ENCODE data around the gene EFNA2. TPM values are rescaled to one million over a fixed set of nuclear protein-coding genes. Genes with fewer than 3 reads are reported as not detected.

Gene EFNA2
- polyA plus RNA-seq, 12 donors: 0.33 to 12.8 (median 1.5) TPM; not detected in 1

DNA sequence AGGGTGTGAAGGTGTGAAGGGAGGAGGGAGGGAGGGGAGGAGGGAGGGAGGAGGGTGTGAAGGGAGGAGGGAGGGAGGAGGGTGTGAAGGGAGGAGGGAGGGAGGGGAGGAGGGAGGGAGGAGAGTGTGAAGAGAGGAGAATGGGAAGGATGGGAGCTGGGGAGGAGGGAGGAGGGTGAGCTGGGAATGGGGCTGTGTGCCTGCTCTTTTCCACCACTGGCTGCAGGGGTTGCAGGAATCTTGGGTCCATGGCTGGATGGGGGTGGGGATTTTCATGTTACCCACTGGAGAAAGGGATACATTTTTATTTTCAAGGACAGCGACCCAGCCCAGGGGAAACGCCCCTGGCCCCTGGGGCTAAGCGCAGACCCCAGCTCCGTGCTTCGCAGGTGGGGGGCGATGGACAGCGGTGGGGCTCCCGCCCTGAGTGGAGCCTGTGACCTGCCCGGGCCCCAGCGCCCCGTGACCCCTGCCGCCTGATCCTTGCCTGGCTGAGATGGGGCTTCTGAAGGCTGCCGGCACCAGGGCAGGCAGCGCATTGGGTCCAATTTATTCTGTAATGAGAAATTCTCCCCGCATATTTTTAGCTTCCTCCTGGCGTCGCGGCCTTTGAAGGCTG is 3.0 kb upstream of the EFNA2 start:
- no peak for DNase-seq

DNA sequence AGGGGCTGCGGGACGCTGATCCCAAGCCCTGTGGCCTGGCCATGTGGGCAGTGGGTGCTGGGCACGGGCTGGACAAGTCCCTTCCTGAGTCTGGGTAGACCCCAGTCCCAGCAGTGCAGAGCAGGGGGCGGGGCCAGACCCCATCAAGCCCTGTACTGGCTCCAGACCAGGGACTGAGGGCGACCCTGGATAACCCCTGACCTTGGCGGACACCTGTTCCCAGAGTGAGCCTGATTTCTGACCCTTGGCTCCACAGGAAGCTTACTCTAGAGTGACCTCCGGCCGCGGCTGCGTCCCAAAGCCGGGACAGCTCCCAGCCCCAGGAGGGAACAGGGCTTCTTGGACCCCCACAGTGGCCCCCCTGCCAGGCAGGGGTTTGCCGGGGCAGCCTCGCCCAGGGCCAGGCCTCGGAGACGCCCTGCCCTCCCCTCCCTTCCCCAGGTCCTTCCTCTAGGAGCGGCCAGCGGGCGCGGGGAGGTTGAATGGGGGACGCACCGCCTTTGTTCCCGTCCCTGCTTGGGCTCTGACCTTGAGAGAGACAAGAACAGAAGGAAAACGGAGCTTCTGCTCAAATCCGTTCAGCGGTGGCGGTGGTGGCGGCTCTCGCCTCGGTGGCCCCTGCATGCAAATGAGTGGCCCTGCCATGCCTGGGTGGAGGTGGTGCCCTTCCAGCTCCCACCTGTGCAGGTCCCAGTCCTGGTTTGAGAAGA is 2.3 kb upstream of the EFNA2 start:
- DNase-seq: no peak

DNA sequence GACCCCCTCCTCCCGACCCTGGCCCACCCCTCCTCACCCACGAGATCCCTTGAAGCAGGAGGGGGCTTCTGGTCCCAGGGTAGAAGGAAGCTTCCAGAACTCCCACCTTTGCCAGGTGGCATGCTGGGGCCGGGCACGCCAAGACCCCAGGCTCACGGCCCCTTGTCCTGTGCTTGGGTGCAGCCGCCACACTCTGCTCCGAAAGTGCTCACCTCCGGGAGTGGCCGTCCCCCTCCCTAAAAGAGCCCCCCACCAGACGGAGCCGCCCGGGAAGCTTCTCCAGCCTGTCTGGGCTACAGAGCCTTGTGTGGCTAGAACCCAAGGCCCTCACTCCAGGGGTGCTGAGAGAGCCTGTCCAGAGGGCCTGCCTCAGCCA is 1.8 kb upstream of the EFNA2 start:
- no peak for DNase-seq

DNA sequence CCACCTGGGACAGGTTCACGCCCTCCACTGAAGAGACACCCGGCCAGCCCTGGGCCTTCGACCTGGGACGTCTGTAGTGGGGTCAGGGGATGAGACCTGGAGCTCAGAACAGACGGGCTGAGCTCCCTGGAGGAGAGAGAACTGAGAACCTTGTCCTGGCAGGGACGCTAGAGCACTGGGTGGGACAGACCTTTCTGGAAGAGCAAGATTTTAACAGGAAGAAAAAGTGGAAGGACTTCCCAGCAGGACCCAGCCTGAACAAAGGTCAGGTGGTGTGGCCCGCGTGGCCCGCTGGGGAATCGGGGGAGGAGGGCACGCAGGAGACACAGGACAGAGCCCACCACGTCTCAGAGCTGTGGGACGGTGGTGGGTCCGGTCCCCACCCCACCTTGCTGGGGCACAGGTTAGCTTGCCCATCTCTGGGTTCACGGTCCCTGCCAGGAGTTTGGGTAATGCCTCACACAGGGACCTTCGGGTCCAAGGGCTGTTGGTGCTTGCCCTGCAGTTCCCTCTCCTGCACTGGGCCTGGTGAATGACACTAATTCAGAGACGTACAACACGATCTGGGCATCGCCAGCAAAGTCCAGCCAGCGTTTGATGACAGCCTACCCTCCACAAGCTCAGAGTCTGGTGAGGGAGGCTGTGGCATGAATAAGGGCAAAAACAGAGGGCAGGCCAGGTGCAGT is 1.2 kb upstream of the EFNA2 start:
- DNase-seq: no peak

DNA sequence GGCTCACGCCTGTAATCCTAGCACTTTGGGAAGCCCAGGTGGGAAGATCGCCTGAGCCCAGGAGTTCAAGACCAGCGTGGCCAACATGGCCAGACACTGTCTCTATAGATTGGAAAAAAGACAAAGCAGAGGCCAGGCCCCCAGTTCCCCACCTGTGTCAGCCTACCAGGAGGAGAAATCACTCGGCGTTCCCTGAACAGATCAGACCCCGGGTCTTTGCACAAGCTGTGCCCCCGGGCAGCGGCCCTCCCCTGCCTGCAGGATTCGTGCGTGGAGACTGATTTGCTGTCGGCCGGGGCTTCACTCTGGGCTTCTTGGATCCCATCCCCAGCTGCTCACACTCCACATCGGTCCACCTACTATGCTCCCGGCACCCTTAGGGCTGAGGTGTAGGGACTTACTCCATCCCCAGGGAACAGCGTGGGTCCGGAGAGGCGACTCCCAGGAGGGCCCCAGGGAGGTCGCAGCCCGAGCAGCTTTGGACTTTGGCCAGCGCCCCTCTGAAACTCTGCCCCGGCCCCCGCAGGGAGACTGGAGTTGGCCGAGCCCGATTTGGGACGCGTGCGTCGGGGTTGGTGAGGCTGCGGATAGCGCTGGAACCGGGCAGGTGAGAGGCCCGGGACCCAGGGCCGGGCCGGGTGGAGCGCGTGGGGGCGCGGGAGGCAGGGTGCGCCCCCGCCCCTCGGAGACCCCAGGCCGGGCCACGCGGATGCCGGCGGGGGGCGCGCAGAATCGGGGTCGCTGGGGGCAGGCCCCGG is 515 bp upstream of the EFNA2 start:
- no peak for DNase-seq

DNA sequence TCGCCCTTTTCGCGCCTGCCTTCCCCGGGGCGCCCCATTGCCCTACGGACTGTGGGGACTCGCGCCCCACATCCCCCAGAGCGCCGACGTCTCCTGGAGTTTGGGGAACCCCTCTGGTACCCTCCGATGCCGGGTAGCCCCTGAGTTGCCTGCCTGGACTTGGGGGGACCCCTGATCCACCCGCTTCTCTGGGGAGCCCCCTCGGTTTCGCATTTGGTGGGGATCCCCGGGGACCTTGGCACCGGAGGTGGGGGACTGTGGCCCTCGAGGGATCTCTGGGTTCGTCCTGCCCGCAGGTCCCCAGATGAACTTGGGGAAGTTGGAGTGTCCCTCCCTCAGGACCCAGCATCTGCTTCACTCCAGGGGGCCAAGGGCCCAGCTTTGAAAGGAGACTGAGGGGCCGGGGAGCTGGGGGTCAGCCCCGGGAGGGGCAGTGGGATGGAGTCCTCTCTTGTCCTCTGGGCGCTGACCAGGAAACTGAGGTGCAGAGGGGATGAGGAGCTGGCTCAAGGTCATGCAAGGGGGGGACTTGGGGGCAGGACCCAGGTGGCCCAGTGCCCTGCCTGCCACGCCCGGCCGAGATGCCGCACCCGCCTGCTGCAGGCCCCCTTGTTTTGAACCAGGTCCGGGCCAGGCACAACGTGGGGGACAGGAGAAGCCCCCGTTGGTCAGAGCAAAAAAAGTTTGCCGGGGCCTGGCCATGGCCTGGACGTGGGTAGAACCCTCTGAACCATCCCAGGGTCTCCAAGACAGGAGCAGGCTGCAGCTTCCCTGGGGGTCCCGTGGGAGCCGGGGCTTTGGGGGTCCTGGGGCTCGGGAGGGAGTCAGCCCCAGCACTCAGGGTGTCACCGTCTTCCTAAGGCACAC is 1.0 kb downstream of the EFNA2 start:
- no peak for DNase-seq

DNA sequence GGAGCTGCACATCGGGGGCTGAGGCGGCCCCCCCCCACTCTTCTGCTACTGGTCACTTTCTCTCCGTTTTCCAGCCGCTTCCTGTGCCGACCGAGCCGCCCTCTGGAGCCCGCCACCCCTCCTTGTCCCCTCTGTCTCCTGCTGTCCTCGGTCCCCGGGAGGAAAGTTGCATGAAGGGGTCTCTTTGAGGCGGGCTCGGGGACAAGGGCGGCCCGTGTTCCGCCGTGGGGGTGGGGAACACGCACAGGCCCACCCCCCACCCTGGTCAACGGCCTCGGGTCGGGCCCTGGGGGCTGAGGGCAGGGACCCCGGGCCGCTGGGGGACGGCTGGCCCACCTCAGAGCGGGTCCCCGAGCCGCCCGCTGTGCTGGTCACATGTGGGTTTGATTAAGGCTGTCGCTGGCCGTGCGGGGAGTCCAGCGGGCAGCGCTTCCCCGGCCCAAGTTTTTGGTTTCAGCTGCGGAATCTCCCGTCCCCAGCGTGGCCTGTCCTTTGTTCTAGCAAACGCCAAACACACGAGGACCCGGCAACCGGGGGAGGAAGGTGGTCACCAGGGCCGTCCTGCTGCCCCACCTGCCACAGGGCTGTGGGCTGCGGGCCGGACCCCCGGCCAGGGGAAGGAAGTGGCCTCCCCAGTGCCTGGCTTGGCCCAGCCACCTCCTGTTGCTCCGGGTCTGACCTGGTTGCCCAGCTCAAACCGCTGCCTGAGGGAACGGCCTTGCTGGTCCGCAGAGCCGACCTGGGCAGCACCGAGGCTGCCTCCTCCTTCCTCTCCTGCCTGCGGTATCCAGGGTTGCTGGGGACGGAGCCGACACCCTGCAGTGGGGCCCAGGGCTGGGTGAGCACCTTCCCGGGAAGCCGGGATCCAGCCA is 1.9 kb downstream of the EFNA2 start:
- DNase-seq: no peak

DNA sequence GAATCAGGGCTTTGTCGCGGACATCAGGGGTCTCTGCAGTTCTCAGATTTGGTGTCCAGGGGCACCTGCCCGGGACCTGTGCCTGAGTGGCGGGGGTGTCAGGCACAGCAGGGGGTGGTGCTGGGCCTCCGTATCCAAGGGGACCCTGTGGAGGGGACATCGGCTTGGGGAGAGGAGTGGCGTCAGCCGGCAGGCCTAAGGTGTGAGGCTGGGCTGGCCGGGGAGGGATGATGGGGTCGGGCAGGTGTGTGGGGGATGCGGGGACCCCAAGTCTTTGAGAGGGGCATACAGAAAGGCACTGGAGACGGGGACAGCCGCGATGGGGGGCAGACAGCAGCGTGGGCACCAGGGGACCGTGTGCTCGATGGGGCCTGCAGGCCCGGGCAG is 2.5 kb downstream of the EFNA2 start:
- no peak for DNase-seq

DNA sequence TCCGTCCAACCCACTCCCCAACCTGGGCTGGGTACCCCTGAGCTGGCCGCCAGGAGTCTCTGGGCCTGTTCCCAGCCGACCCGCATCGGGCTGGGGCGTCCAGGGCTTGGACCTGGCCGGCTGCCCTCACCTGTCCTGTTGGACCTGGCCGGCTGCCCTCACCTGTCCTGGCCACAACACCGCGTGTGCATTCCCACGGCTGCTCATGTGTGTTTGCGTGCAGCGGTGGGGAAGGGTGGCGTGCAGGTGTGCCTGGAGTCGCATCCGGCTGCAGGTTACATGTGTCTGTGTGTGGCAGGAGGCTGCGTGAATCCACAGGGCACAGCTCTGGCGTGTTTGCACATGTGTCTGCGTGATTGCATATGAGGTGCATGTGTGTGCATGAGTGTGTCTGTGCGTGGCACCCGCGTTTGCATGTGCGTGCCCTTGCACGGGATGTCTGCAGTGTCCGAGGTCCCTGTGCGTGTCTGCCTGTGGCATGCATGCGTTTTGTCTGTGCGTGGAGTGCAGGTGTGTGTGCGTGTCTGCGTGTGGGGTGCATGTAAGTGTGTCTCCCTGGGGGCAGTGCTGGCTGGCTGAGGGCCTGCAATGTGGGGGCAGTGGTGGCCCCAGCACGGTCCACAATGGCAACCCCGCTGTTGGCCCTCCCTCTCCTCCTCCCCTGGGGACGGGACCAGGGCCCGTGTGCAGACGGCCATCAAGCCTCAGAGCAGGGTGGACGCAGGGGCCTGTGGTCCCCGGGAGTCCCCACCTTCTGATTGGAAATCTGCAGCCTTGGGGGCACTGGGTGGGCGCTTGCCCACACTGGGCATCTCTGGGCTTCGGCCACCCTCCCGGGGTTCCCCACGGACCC is 3.4 kb downstream of the EFNA2 start:
- no peak for DNase-seq

DNA sequence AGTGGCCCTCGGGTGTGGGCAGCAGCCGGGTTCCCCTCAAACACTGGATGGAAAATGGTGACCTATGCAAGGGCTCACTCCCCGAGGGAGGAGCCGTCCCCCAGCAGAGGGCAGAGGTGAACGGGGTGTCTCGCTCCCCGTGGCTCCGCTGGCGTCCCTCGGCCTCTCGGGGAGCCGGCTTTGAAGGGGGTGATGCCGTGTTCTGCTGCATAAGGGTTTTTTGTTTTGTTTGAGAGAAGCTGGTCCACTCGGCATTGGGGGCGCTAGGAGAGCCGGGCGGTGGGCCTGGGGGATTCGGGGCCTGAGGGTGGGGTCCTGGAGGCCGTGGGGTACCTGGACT is 4.0 kb downstream of the EFNA2 start:
- no peak for DNase-seq

DNA sequence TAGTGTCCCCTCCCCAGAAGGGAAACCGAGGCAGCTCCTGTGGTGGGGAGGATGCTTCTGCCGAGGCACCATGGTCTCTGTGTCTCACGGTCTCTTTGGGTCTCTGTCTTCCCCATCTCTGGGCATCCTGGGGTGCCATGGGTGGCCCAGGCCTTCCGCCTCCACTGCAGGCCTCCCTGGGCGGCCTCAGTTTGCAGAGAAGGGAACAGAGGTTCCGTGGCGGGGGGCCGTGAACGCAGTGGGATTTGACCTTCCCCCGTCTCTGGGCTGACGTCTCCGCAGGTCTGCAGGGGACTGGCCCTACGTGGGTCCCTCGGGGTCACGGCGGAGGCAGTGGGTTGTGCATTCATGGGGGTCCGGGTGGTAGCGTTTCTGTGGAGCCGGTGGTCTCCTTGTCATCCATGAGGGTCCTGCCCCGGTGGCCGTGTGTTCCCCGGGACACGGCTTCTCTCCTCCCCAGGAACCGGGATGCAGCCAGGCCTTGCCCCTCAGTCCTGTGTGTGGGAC is 4.6 kb downstream of the EFNA2 start:
- no peak for DNase-seq

DNA sequence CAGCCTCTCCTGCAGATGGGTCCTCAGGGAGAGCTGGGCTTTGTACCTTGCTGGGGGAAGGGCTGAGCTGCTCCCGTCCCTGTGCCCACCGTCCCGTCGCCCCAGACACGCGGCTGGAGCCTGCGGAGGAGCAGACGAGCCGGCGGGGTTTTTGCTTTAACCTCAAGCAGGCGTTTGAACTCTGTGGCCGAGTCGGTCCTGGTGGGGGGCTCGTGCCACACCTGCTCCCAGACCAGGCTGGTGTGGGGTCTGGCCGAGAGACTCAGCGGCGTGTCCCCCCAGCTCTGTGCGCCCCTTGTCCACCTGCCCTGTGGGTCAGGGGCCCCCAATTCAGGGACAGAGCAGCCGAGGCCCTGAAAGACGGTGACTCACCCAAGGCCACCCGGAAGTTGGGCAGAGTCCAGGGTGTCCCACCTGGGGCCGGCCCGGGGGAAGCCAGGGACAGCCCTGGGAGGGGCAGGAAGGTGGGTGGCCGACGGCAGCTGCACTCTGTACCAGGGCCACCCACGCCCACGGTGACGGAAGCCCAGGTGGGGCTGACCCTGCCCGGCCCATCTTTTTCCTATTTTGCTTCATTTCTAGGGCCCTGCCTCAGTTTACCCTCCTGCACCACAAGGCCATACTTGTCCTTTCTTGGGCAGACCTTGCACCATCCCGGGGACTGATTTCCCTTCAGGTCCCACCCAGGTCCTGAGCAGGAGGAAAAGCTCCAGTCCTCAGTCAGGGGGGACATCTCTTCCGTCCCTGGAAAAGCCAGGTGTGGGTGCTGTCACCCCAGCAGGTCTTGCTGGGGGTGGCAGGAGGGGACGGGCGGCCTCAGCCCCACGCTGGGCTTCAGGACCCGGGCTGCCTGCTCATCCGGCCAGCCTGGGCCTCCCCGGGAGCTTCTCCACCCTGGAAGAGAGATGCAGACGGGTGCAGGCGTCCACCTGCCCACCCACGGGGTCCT is 5.3 kb downstream of the EFNA2 start:
- no peak for DNase-seq

DNA sequence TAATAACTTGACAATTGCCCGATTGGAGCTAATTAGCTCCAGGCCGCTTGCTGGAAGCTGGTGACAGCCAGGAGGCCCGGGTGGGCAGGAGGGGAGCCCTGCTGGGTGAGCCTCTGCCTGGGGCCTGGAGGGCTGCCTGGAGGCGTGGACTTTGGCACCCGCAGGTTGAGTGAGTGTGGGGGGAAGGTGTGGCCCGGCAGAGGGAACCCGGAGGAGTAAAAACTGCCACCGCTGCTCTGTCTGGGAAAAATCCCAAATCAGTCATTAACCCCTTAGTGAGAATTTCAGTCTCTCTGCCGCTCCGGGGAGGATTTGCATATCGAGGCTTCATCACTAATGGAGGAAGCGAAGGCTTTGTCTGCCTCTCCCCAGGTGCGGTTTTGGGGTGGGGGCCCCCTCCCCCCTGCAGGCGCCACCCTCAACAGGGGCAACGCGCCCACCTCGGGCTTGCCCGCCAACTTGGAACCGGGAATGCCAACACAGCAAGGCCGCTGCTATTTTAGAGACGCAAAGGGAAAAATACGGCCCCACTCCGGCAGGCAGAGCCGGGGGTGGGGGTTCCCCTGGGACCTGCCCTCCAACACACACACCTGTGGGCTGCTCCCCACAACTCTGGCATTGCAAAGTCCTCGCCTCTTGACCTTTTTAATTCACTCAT is 6.2 kb downstream of the EFNA2 start:
- DNase-seq: no peak

DNA sequence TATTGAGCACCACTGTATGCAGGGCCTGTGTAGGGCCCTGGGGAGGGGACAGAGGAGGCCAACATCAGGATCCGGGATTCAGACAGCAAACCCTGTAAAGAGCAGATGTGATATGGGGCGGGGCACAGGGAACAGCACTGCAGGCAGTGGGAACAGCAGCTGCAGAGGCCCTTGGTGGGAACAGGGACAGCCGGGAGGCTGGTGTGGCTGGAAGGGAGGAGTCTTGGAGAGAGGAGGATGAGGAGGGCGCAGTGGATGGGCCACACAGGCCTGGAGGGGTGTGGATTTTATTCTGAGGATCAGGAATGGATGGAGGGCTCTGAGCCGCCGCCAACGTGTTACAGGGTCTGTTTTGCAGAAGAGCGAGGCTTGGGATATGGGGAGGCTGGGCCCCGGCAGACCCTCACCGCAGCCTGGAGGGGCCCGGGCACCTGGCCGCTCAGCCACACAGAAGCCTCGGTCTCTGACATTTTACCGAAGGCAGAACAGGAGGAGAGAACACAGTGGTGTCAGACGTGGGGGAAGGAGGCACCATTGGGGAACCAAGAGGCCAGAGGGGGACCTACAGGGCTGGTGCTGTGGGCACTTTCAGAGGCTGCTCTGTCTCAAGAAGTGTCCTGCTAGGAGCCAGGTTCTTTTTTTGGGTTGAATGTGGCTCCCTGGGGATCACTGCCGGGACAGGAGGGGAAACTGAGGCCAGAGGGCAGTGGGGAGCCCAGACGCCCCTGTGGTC is 6.9 kb downstream of the EFNA2 start:
- DNase-seq: no peak

DNA sequence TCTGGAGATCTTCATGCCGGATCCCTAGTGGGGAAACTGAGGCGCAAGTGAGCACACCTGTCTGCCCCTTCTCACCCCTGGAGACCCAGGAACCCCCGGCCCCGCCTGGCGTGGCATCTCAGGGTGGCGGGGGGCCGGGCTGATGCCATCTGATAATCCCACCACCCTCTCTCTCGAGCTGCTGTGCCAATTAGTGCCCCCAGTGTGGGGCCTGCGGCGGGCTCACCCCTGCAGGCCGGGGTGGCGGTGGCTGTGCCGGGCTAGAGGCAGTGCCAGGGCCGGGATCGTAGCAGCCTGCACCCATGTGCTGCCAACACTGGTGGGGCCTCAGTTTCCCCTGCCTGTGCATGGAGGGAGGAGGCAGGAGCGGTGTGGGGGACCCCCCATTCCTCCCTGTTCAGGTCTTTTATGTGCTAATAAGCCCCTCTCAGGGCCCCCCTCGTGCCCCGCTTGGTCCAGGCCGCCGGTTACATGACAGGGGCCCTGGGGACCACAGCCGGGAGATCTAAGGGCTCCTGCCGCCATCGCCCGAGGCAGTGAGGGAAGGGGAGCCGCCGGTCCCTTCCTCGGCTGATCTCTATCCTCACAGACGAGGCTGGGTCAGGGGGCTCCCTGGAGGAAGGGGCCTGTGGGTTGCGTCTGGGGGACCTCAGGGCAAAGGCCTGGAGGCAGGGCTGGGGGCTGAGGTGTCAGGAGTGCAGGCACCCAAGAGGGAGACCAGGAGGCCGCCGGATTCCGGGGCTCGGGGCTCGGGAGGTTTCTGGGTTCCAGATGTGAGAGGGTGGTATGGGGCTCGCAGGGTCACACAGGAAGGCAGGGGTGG is 8.3 kb downstream of the EFNA2 start:
- DNase-seq: no peak

DNA sequence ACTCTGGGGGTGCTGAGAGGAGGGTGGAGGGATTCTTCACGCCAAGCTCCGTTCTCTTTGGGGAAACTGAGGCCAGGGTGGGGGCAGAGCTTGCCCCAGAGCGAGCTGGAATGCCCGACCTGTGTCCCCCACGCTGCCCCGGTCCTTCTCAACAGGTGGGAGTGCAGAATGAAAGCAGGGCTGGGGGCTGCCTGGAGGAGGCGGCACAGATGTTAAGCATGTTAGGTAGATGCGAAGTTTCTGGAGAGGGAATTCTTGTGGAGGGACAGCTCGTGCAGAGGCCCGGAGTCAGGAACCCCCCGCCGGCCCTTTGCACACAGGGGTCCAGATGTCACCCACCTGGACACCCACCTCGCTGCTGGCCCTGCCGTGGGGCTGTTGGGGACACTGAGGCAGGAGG is 9.0 kb downstream of the EFNA2 start:
- DNase-seq: no peak
